ENCODE measurements around the gene MAPKAPK2.
"Not testable (repeated sequence)": the region's sequence is repeated elsewhere in the genome, so short reads cannot be mapped to it uniquely, and the experiment has no call there.

MAPKAPK2 gene

DNA sequence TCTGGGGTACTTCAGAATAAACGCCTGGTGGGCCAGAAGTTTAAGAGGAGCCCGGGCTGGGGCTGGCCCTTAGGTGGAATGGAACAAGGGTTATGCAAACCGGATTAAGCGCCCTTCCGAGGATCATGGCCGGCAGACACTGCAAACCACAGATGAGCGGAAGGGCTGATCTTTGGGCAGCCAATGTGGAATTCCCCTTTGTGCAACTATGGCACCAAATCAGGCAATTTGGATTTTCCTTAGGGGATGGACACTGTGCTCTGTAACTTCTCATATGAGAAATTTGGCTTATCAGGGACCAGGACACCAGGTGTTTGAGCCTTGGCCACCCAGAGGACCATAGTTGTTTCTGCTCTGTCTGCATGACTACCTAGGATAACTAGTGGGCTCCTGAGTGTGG lies 93.3 kb downstream of the MAPKAPK2 start:
- no peak for DNase-seq (ENCODE audit: low read depth)

GRCh38 chr1:206778911-206779310 lies 94.2 kb downstream of the MAPKAPK2 start:
- not testable (repeated sequence) for DNase-seq (ENCODE audit: low read depth)

- no peak for DNase-seq (ENCODE audit: low read depth)
Measured at GRCh38 chr1:206779638-206780037, 94.9 kb downstream of the MAPKAPK2 start.

- DNase-seq (ENCODE audit: low read depth), result no peak
Measured at GRCh38 chr1:206782448-206782847, 97.7 kb downstream of the MAPKAPK2 start.

DNA sequence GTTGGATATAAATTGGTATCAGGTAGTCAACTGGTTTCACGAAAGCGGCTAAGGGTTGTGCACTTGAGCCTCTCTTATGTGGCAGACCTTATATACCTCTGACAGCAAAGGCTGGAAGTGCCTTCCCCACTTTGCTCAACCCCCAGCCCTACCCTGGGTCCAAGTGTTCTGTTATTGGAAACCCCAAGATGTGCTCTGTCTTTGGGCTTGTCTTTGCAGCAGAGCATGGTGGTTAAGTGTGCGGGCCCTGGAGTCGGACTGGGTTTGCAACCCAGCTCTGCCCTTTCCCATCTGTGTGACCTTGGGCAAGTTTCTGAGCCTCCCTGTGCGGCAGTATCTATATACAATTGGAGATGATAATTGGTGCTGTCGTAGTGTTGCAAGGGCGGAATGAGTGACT lies 98.8 kb downstream of the MAPKAPK2 start:
- DNase-seq (ENCODE audit: low read depth), result no peak
